ENCODE measurements around the gene PNPLA6.

PNPLA6 gene

DNA sequence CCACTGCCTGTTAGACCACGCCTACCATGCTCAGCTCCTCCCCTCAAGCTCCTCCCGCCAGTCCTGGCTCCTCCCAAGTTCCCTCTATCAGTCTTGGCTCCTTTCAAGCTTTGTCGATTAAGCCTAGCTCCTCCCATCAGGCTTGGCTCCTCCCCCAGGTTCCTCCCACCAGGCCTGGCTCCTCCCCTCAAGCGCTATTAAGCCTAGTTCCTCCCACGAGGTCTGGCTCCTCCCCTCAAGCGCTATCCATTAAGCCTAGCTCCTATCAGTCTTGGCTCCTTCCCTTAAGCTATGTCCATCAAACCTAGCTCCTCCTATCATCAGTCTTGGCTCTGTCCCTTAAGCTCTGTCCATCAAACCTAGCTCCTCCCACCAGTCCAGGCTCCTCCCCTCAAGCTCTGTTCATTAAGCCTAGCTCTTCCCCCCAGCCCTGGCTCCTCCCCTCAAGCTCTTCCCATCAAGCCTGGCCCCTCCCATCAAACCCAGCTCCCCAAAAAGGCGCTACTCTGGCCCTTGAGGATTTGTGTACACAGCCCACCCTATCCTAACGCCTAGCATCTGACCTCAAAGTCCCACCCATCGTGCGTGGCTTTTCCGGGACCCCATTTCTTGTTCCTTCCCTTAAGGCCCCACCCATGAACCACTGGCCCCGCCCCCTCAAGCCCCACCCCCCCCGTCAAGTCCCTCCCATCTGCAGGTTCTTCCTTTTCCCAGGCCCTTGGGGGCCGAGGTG, 70.1 kb downstream of the PNPLA6 start:
- no peaks in the 10 kb centered on the region for H3K36me3 ChIP-seq (ENCODE audit: control insufficient read depth in 1 of 2, insufficient read depth in 2 of 2, low read length in 2 of 2)
- no peak overlapping the region for H3K4me3 ChIP-seq (ENCODE audit: low read depth in 1 of 2, low read length in 2 of 2)
- H3K9me3 ChIP-seq (ENCODE audit: control insufficient read depth in 1 of 2, low read length in 2 of 2): no peaks in the 10 kb centered on the region
- H3K4me1 ChIP-seq (ENCODE audit: control insufficient read depth in 1 of 2, insufficient read depth in 2 of 2, low read length in 2 of 2): no peaks in the 10 kb centered on the region
- H3K27me3 ChIP-seq (ENCODE audit: low read depth, low read length): no peaks in the 10 kb centered on the region
- H3K27ac ChIP-seq (ENCODE audit: low read length): no peak overlapping the region

DNA sequence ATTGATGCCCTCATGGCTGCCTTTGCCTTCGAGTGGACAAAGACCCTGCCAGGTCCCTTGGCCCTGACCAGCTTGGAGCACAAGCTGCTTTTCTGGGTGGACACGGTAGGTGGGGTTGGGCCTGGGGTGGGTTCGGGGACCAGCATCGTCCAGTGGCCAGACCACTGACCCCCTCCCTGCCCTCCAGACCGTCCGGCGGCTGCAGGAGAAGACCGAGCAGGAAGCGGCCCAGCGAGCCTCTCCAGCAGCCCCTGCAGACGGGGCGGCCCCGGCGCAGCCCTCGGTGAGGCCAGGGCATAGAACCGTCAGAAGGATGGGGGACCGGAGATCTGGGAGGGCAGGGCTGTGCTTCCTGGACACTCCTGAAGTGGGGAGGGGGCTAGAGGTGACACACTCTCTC, 70.8 kb downstream of the PNPLA6 start:
- no peaks in the 10 kb centered on the region for H3K9me3 ChIP-seq (ENCODE audit: control insufficient read depth in 1 of 2, low read length in 2 of 2)
- H3K27me3 ChIP-seq (ENCODE audit: low read depth, low read length): no peaks in the 10 kb centered on the region
- no peak overlapping the region for H3K4me3 ChIP-seq (ENCODE audit: low read depth in 1 of 2, low read length in 2 of 2)
- no peak overlapping the region for H3K27ac ChIP-seq (ENCODE audit: low read length)
- H3K4me1 ChIP-seq (ENCODE audit: control insufficient read depth in 1 of 2, insufficient read depth in 2 of 2, low read length in 2 of 2): no peaks in the 10 kb centered on the region
- H3K36me3 ChIP-seq (ENCODE audit: control insufficient read depth in 1 of 2, insufficient read depth in 2 of 2, low read length in 2 of 2): no peaks in the 10 kb centered on the region

DNA sequence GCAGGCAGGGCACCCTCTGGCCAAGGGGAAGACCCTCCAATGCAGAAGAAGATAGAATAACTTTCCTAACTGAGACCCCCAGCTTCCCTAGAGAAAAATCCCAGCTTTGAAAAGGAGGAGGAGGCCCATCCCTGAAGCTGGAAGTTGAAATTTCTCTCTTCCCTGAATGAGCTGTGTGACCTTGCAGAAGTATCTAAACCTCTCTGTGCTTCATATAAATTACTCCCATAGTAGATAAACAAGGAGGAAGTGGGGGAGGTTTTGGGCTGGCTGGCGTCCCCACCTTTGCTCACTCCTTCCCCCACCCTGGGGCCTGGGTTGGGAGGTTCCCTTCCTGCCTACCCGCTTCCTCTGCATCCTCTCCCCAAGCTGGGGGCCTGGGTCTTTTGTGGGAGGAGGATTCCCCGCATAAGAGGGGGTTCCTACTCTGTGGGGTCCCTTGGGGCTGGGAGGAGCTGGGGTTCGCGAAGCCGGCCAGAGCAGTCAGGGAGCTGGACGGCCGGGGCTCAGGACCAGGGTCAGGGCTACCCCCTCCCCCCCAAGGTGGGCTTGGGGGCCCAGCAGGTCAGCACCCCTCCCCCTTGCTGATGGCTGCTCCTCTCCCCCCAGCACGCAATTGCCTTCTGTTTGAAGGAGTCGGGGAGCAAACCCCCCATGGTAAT, 71.8 kb downstream of the PNPLA6 start:
- Histone ChIP-seq H3K4me3 (ENCODE audit: low read depth in 1 of 2, low read length in 2 of 2) (no peak overlapping the region), H3K27ac (ENCODE audit: low read length) (no peak overlapping the region), H3K36me3 (ENCODE audit: control insufficient read depth in 1 of 2, insufficient read depth in 2 of 2, low read length in 2 of 2) (no peaks in the 10 kb centered on the region), H3K4me1 (ENCODE audit: control insufficient read depth in 1 of 2, insufficient read depth in 2 of 2, low read length in 2 of 2) (no peaks in the 10 kb centered on the region), H3K9me3 (ENCODE audit: control insufficient read depth in 1 of 2, low read length in 2 of 2) (no peaks in the 10 kb centered on the region), H3K27me3 (ENCODE audit: low read depth, low read length) (no peaks in the 10 kb centered on the region)

DNA sequence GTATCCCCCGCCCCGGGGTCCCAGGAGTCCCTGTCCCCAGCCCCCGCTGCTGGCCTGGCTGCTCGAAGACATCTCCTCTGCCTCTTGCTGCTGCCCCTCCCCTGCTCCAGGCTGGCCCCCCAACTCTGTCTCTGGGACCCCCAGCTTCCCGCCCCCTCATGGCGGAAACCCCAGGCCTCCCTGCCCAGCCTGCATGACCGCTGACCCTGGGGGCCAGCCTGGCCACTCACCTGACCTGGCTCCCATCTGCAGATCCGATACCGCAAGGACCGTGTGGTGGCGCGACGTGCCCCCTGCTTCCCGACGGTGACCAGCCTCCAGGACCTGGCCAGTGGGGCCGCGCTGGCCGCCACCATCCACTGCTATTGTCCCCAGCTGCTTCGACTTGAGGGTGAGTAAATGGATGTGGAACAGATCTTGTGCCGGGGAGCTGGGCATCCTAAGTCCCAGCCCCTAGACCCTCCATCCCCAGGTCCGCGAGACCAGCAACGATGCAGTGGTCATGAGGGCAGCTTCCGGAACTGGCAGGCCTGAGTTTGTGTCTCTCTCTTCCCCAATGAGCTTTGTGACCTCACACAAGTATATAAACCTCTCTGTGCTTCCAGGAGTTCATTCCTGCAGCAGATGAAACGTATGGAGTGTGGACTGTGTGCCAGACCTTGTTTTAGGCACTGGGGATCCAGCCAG, 72.5 kb downstream of the PNPLA6 start:
- H3K36me3 ChIP-seq (ENCODE audit: control insufficient read depth in 1 of 2, insufficient read depth in 2 of 2, low read length in 2 of 2): no peaks in the 10 kb centered on the region
- no peak overlapping the region for H3K4me3 ChIP-seq (ENCODE audit: low read depth in 1 of 2, low read length in 2 of 2)
- H3K4me1 ChIP-seq (ENCODE audit: control insufficient read depth in 1 of 2, insufficient read depth in 2 of 2, low read length in 2 of 2): no peaks in the 10 kb centered on the region
- no peak overlapping the region for H3K27ac ChIP-seq (ENCODE audit: low read length)
- H3K27me3 ChIP-seq (ENCODE audit: low read depth, low read length): no peaks in the 10 kb centered on the region
- H3K9me3 ChIP-seq (ENCODE audit: control insufficient read depth in 1 of 2, low read length in 2 of 2): no peaks in the 10 kb centered on the region

DNA sequence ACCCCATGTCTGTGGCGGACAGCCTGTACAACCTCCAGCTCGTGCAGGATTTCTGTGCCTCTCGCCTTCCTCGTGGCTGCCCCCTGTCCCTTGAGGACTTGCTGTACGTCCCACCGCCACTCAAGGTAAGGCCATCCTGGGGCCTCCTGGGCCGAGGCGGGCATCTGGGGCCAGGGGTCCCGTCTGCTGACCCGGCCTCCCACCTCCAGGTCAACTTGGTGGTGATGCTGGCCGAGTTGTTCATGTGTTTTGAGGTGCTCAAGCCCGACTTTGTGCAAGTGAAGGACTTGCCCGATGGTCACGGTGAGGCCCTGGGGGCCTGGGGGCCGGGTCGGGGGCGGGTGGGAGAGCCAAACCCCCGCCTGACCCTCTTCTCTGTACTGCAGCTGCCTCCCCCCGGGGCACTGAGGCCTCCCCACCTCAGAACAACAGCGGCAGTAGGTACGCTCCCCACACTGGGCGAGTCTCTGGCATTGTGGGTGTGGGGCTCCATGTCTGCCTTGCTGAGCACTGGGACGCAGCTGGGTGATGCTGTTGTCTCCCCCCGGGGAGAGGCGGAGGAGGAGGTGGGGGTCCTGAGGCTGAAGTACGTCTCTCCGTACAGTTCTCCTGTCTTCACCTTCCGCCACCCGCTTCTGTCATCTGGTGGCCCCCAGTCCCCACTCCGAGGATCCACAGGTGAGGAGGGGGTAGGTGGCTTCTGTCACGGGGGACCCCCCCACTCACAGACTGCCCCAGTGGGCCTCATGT, 75.1 kb downstream of the PNPLA6 start:
- Histone ChIP-seq H3K9me3 (ENCODE audit: control insufficient read depth in 1 of 2, low read length in 2 of 2) (no peaks in the 10 kb centered on the region), H3K36me3 (ENCODE audit: control insufficient read depth in 1 of 2, insufficient read depth in 2 of 2, low read length in 2 of 2) (no peaks in the 10 kb centered on the region), H3K4me3 (ENCODE audit: low read depth in 1 of 2, low read length in 2 of 2) (no peak overlapping the region), H3K27ac (ENCODE audit: low read length) (no peak overlapping the region), H3K27me3 (ENCODE audit: low read depth, low read length) (no peaks in the 10 kb centered on the region), H3K4me1 (ENCODE audit: control insufficient read depth in 1 of 2, insufficient read depth in 2 of 2, low read length in 2 of 2) (no peaks in the 10 kb centered on the region)
